Chondrocyte (in vitro differentiated cells): ENCODE measurements around the gene GOLPH3. TPM values are rescaled to one million over a fixed set of nuclear protein-coding genes. Genes with fewer than 3 reads are reported as not detected.

Experiments used
- DNase-seq: peaks from one replicate; pipeline ENCODE4 v3.0.0; 2021; ENCODE audit warnings: mixed read lengths, low spot score
- H3K27ac Mint-ChIP-seq: one replicate; pipeline ENCODE4 v1.8.0; 2021; ENCODE audit warnings: mild to moderate bottlenecking, moderate library complexity, mixed read lengths; ENCODE audit not compliant: unreplicated experiment
- H3K27me3 Mint-ChIP-seq: 2 replicates; pipeline ENCODE4 v1.8.0; 2021; ENCODE audit warnings: low read depth, mixed read lengths
- H3K36me3 Mint-ChIP-seq: 2 replicates; pipeline ENCODE4 v1.8.0; 2021; ENCODE audit warnings: low read depth, mixed read lengths
- H3K4me1 Mint-ChIP-seq: 2 replicates; pipeline ENCODE4 v1.8.0; 2021; ENCODE audit warnings: low read depth, mild to moderate bottlenecking, mixed read lengths
- H3K4me3 Mint-ChIP-seq: one replicate; pipeline ENCODE4 v1.8.0; 2021; ENCODE audit warnings: mild to moderate bottlenecking, moderate library complexity, mixed read lengths; ENCODE audit not compliant: unreplicated experiment
- H3K9me3 Mint-ChIP-seq: 2 replicates; pipeline ENCODE4 v1.8.0; 2021; ENCODE audit warnings: low read depth, mixed read lengths
- total RNA-seq: library from RNA; stranded (reverse); gene quantifications from 3 replicates; pipeline ENCODE4 v1.2.1, GENCODE V29; 2021
- TF ChIP-seq, protein P1 (sequence below): fragments of 200-600 bp; sonication (generic); IDR thresholded peaks from 2 replicates; pipeline ENCODE4 v1.5.0; 2021; ENCODE audit warnings: antibody characterized with exemption, mild to moderate bottlenecking, moderate library complexity

GOLPH3 gene
- total RNA-seq, 1 donor from 2014 or later = 106 TPM

DNA sequence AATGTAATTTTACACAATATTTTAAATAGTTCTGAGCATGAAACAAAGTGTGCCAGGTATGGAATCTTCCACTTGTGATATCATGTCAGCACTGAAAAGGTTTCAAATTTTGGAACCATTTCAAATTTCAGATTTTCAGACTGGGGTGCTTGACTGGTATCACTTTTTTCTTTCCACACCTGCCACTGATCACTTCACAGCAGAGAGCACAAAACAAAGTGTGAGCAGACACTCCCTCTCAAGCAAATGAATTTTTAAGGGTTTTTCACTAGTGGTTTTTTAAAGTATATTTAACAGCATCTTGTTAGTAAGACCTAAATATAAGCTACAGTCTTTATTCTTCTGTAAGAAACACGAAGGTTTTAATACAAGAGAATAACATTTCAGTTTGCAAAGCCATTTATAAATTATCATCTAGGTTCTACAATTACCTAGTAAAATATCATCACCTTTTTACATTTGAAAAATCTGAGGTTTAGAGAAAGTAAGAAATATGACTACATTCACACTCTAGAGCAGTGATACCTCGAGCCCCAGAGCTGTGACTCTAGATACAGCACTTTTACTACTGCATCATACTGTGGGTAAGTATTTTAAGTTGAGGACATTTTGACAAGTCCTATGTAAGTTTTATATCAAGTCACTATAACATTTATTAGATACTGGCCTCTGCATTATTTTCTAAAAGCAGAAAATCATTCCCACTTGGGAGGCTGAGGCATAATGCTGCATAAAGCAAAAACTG lies 14.6 kb downstream of the GOLPH3 start:
- DNase-seq = no peak
- TF ChIP-seq, protein P1, sequence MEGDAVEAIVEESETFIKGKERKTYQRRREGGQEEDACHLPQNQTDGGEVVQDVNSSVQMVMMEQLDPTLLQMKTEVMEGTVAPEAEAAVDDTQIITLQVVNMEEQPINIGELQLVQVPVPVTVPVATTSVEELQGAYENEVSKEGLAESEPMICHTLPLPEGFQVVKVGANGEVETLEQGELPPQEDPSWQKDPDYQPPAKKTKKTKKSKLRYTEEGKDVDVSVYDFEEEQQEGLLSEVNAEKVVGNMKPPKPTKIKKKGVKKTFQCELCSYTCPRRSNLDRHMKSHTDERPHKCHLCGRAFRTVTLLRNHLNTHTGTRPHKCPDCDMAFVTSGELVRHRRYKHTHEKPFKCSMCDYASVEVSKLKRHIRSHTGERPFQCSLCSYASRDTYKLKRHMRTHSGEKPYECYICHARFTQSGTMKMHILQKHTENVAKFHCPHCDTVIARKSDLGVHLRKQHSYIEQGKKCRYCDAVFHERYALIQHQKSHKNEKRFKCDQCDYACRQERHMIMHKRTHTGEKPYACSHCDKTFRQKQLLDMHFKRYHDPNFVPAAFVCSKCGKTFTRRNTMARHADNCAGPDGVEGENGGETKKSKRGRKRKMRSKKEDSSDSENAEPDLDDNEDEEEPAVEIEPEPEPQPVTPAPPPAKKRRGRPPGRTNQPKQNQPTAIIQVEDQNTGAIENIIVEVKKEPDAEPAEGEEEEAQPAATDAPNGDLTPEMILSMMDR = no peak
- no peaks in the 10 kb centered on the region for H3K27me3 Mint-ChIP-seq
- no peak overlapping the region for H3K27ac Mint-ChIP-seq
- H3K36me3 Mint-ChIP-seq = peaks cover 7% of the 10 kb centered on the region
- H3K9me3 Mint-ChIP-seq = no peaks in the 10 kb centered on the region
- H3K4me1 Mint-ChIP-seq = peaks cover 13% of the 10 kb centered on the region
- H3K4me3 Mint-ChIP-seq = no peak overlapping the region

- Mint-ChIP-seq H3K27me3 (no peaks in the 10 kb centered on the region), H3K9me3 (no peaks in the 10 kb centered on the region), H3K4me1 (peaks cover 16% of the 10 kb centered on the region), H3K36me3 (peaks cover 5% of the 10 kb centered on the region), H3K27ac (no peak overlapping the region), H3K4me3 (no peak overlapping the region)
- TF ChIP-seq, protein P1 = no peak
- DNase-seq = no peak
These were observed 15.5 kb downstream of the GOLPH3 start for GRCh38 chr5:32158679-32158975.

DNA sequence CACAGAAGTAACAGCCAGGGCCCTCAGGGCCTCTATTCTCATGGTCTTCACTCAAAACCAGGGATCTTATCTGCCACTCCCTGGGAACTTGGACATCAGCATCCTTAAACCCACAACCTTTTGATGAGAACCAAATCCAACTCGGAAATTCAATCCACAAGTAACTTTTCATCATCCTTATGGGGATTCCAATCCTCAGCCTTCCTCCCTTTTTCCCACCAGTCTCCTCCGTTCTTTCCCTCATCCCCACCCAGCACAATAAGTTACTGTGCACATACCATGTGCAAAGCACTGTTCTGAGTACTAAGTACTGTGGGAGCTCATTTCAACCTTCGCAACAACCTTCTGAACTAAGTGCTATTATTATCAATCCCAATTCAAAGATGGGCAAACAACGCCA lies 17.0 kb downstream of the GOLPH3 start:
- no peak overlapping the region for H3K4me3 Mint-ChIP-seq
- DNase-seq = no peak
- H3K9me3 Mint-ChIP-seq = no peaks in the 10 kb centered on the region
- peaks cover 5% of the 10 kb centered on the region for H3K36me3 Mint-ChIP-seq
- TF ChIP-seq, protein P1 = no peak
- peaks cover 26% of the 10 kb centered on the region for H3K4me1 Mint-ChIP-seq
- H3K27me3 Mint-ChIP-seq = no peaks in the 10 kb centered on the region
- H3K27ac Mint-ChIP-seq = no peak overlapping the region

- no peak overlapping the region for H3K27ac Mint-ChIP-seq
- no peaks in the 10 kb centered on the region for H3K9me3 Mint-ChIP-seq
- DNase-seq = no peak
- TF ChIP-seq, protein P1 = no peak
- H3K4me1 Mint-ChIP-seq = peaks cover 30% of the 10 kb centered on the region
- H3K4me3 Mint-ChIP-seq = no peak overlapping the region
- H3K36me3 Mint-ChIP-seq = peaks cover 7% of the 10 kb centered on the region
- H3K27me3 Mint-ChIP-seq = no peaks in the 10 kb centered on the region
These were observed 17.5 kb downstream of the GOLPH3 start for GRCh38 chr5:32156635-32157034.

DNA sequence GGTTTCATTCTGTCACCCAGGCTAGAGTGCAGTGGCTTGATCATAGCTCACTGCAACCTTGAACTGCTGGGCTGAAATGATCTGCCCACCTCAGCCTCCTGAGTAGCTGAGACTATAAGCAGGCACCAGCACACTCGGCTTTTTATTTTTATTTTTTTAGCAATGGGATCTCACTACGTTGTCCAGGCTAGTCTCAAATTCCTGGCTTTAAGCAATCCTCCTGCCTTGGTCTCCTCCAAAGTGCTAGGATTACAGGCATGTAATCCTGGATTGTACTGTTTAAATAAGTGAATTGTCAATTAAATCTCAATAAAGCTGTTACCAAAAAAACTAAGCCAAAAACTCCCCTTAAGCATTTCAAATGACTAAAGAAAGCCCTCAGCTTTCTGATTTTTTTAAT lies 18.9 kb downstream of the GOLPH3 start:
- Mint-ChIP-seq H3K4me1 (peaks cover 34% of the 10 kb centered on the region), H3K36me3 (peaks cover 2% of the 10 kb centered on the region), H3K27me3 (no peaks in the 10 kb centered on the region), H3K4me3 (no peak overlapping the region), H3K27ac (no peak overlapping the region), H3K9me3 (no peaks in the 10 kb centered on the region)
- TF ChIP-seq, protein P1 = no peak
- DNase-seq = no peak
